HepG2 (cell line): ENCODE results near the gene PTPRC. TPM values are rescaled to one million over a fixed set of nuclear protein-coding genes. Genes with fewer than 3 reads are reported as not detected.

Experiments used
- ATAC-seq: fragments of 200-7000 bp; cut with Tn5 transposase; 3 replicates; pipeline ENCODE4 v1.9.1; 2020; ENCODE audit warnings: mild to moderate bottlenecking, moderate library complexity
- BruUV-seq: library from RNA; stranded (reverse); fragments of 400-500 nt; replicated peaks from 2 replicates; lab custom pipeline; 2021; lab: Mats Ljungman, UMichigan
- CTCF ChIA-PET: fragments of 300-600 bp; formaldehyde crosslinking; extraction: SDS; loops from one replicate; lab custom pipeline; 2021; ENCODE audit warnings: low total read pairs, inconsistent platforms, low intra/inter-chr PET ratio; lab: Yijun Ruan, JAX
- POLR2A ChIA-PET: fragments of 350-600 bp; sonication (Branson Sonifier 250); formaldehyde crosslinking; loops from one replicate; lab custom pipeline; 2020; ENCODE audit warnings: antibody characterized with exemption, inconsistent platforms; lab: Yijun Ruan, JAX
- DNase-seq: peaks from one replicate; pipeline ENCODE4 v3.0.0-alpha.2; 2015; ENCODE audit warnings: low spot score
- FAIRE-seq: peaks from 3 replicates; lab custom pipeline; 2011; peaks lifted over from hg19 to GRCh38; lab: Jason Lieb, UNC
- H2AFZ ChIP-seq: one replicate; pipeline ENCODE4 v1.6.1; 2011; ENCODE audit warnings: low read length, inconsistent platforms
- H3K27ac ChIP-seq: fragments of 300-600 bp; 3 replicates; pipeline ENCODE4 v1.8.0; 2011; ENCODE audit warnings: mixed run types, mild to moderate bottlenecking, mixed read lengths, low read length, inconsistent platforms; ENCODE audit not compliant: insufficient read depth; ENCODE audit errors: extremely low read length
- H3K27me3 ChIP-seq, 2 experiments: fragments of 200-600 bp in 1 of 2; 2 replicates in 1 of 2; 3 replicates in 1 of 2; pipeline versions ENCODE4 v1.6.0 to v1.8.0; 2011; ENCODE audit warnings: low read length in 2 of 2, mild to moderate bottlenecking in 2 of 2, moderate library complexity in 2 of 2, inconsistent platforms in 1 of 2; ENCODE audit not compliant: insufficient read depth in 2 of 2, control insufficient read depth in 1 of 2
- H3K36me3 ChIP-seq, 2 experiments: fragments of 200-600 bp in 1 of 2; replicated peaks in 1 of 2; 2 replicates in 1 of 2; 3 replicates in 1 of 2; pipeline versions ENCODE4 v1.5.1 to v1.8.0; 2011; ENCODE audit warnings: low read length in 2 of 2, inconsistent platforms in 1 of 2; ENCODE audit not compliant: insufficient read depth in 2 of 2, control insufficient read depth in 1 of 2
- H3K4me1 ChIP-seq: 2 replicates; pipeline ENCODE4 v1.5.1; 2012; ENCODE audit warnings: low read length, inconsistent platforms; ENCODE audit not compliant: insufficient read depth
- H3K4me2 ChIP-seq: 2 replicates; pipeline ENCODE4 v1.6.0; 2011; ENCODE audit warnings: low read depth, low read length, inconsistent platforms
- H3K4me3 ChIP-seq, 3 experiments: fragments of 200-600 bp in 1 of 3; sonication (generic), shearing (Covaris generic) in 1 of 3; replicated peaks in 1 of 3; 2 replicates each; pipeline ENCODE4 v1.5.1; 2011 to 2016; ENCODE audit warnings: low read length in 3 of 3, inconsistent platforms in 2 of 3, low read depth in 2 of 3, mild to moderate bottlenecking in 2 of 3, control low read depth in 1 of 3, mixed read lengths in 1 of 3; ENCODE audit not compliant: insufficient read depth in 1 of 3
- H3K79me2 ChIP-seq: one replicate; pipeline ENCODE4 v1.6.1; 2011; ENCODE audit warnings: low read length, inconsistent platforms; ENCODE audit not compliant: insufficient read depth
- H3K9ac ChIP-seq: 2 replicates; pipeline ENCODE4 v1.6.0; 2011; ENCODE audit warnings: mild to moderate bottlenecking, low read depth, low read length, inconsistent platforms; ENCODE audit not compliant: insufficient read depth
- H3K9me3 ChIP-seq: 2 replicates; pipeline ENCODE4 v1.5.1; 2012; ENCODE audit warnings: mild to moderate bottlenecking, low read length
- H4K20me1 ChIP-seq: 2 replicates; pipeline ENCODE4 v1.6.0; 2011; ENCODE audit warnings: inconsistent platforms, mild to moderate bottlenecking, low read length, moderate library complexity; ENCODE audit not compliant: insufficient read depth
- ARID2 ChIP-seq: sonication (generic); formaldehyde crosslinking; IDR thresholded peaks from 2 replicates; pipeline ENCODE4 v1.8.1; 2022; ENCODE audit warnings: mild to moderate bottlenecking, missing genetic modification reagents, borderline replicate concordance
- IKZF5 ChIP-seq: IDR thresholded peaks from 2 replicates; pipeline ENCODE4 v1.6.1; 2018; ENCODE audit warnings: missing genetic modification reagents, mild to moderate bottlenecking, missing compliant biosample characterization
- KLF11 ChIP-seq: IDR thresholded peaks from 2 replicates; pipeline ENCODE4 v1.6.1; 2016; ENCODE audit warnings: missing compliant biosample characterization
- KLF12 ChIP-seq: sonication (generic); formaldehyde crosslinking; IDR thresholded peaks from 2 replicates; pipeline ENCODE4 v1.4.0; 2020; ENCODE audit warnings: missing genetic modification reagents, borderline replicate concordance
- NFAT5 ChIP-seq: sonication (generic); formaldehyde crosslinking; IDR thresholded peaks from 2 replicates; pipeline ENCODE4 v1.4.0; 2020; ENCODE audit warnings: missing genetic modification reagents
- PTBP1 ChIP-seq: fragments of 200-400 bp; formaldehyde crosslinking; IDR thresholded peaks from 2 replicates; pipeline ENCODE4 v1.6.1; 2018; ENCODE audit warnings: low read length, low read depth; ENCODE audit not compliant: poor library complexity, severe bottlenecking
- SALL2 ChIP-seq: sonication (generic); formaldehyde crosslinking; IDR thresholded peaks from 2 replicates; pipeline ENCODE4 v1.8.1; 2023; ENCODE audit warnings: mild to moderate bottlenecking, missing genetic modification reagents, inconsistent platforms
- THRA ChIP-seq: sonication (generic); formaldehyde crosslinking; IDR thresholded peaks from 2 replicates; pipeline ENCODE4 v1.4.0; 2020; ENCODE audit warnings: missing genetic modification reagents, borderline replicate concordance
- ZBTB7B ChIP-seq: sonication (generic); formaldehyde crosslinking; IDR thresholded peaks from 2 replicates; pipeline ENCODE4 v1.4.0; 2020; ENCODE audit warnings: missing genetic modification reagents
- ZNF282 ChIP-seq: fragments of 450-650 bp; IDR thresholded peaks from 2 replicates; pipeline ENCODE4 v1.6.1; 2018; ENCODE audit not compliant: partially characterized antibody
- WGBS: methylation state at CpG from one replicate; pipeline ENCODE4 v1.1.6; 2017; ENCODE audit warnings: low lambda C conversion rate; 5-methylcytosine and 5-hydroxymethylcytosine counted together
- in situ Hi-C: cut with HindIII; loops from 2 replicates; pipeline ENCODE4 v1.10.0; 2017; ENCODE audit warnings: low pct_unique_long_range_greater_than_20kb; ENCODE audit not compliant: extremely low pct_ligation_motif_present
- intact Hi-C: fragments of 100-400 bp; cut with micrococcal nuclease; formaldehyde crosslinking; loops from one replicate; pipeline ENCODE4 v1.10.0; 2022; ENCODE audit not compliant: unreplicated experiment
- polyA plus RNA-seq, 8 experiments: library from polyadenylated mRNA; depleted of rRNA in 3 of 8; stranded (reverse) in 7 of 8; unstranded in 1 of 8; fragments of >200 nt; fragmentation: Illumina TruSeq in 4 of 8; extraction: Trizol in 4 of 8; gene quantifications; 2 replicates each; pipeline versions ENCODE4 v1.2.1 to v1.2.3, GENCODE V29; 2011 to 2016; ENCODE audit warnings: low read depth in 4 of 8, missing spikeins in 1 of 8, mixed read lengths in 1 of 8; ENCODE audit not compliant: insufficient read depth in 1 of 8
- total RNA-seq, 5 experiments: library from RNA; depleted of rRNA; stranded (reverse); fragments of >200 nt; fragmentation: Illumina TruSeq; extraction: Trizol; gene quantifications; 2 replicates each; pipeline ENCODE4 v1.2.3, GENCODE V29; 2016; ENCODE audit warnings: low read depth in 1 of 5

PTPRC gene
- total and polyA plus RNA-seq, 2 of the 13 experiments (the other 11 are each of a cell fraction or from before 2014, with no cell fraction given): not detected

- no peak for TF ChIP-seq ARID2
- no peak for TF ChIP-seq ZBTB7B (CRISPR knock-in tag)
- no peak for TF ChIP-seq ZNF282
- TF ChIP-seq SALL2 (CRISPR knock-in tag): no peak
- TF ChIP-seq PTBP1: no peak
Measured at GRCh38 chr1:198624648-198624980, 14.2 kb upstream of the PTPRC start (continued).

- ATAC-seq: no peak
- Histone ChIP-seq H3K4me3 (no peak overlapping the region), H3K27ac (no peak overlapping the region), H3K9ac (no peak overlapping the region), H3K9me3 (no peaks in the 10 kb centered on the region), H4K20me1 (no peaks in the 10 kb centered on the region), H3K27me3 (no peaks in the 10 kb centered on the region; a peak in 1 of 5 replicates), H3K4me2 (no peak overlapping the region), H2AFZ (no peak overlapping the region), H3K36me3 (no peaks in the 10 kb centered on the region), H3K4me1 (no peaks in the 10 kb centered on the region), H3K79me2 (no peaks in the 10 kb centered on the region)
- POLR2A ChIA-PET: no interaction called here
- 0% methylated on average over 3 of the region's 3 CpGs for WGBS
- FAIRE-seq: no peak
- no peak for TF ChIP-seq IKZF5 (CRISPR knock-in tag)
- no peak for TF ChIP-seq KLF11 (CRISPR knock-in tag)
- TF ChIP-seq THRA: no peak
- TF ChIP-seq KLF12 (CRISPR knock-in tag): no peak
- TF ChIP-seq NFAT5: no peak
- CTCF ChIA-PET: no interaction called here
- in situ Hi-C loops: no loop called here
- intact Hi-C loops: no loop called here
- DNase-seq: no peak
- BruUV-seq: no TSS peak
Measured at GRCh38 chr1:198627436-198628066, 11.3 kb upstream of the PTPRC start.
